Hematopoietic multipotent progenitor cell (in vitro differentiated cells): ENCODE data around the gene TAF3. TPM values are rescaled to one million over a fixed set of nuclear protein-coding genes. Genes with fewer than 3 reads are reported as not detected.
"Not testable (repeated sequence)": the region's sequence is repeated elsewhere in the genome, so short reads cannot be mapped to it uniquely, and the experiment has no call there.

Experiments
- DNase-seq, 3 donors: peaks; one replicate each; pipeline ENCODE4 v3.0.0-alpha.2; 2011 to 2015; ENCODE audit warnings: low read depth in 2 of 3, low spot score in 2 of 3
- total RNA-seq: library from RNA; depleted of rRNA; stranded (reverse); fragments of >200 nt; gene quantifications from one replicate; pipeline ENCODE4 v1.2.3, GENCODE V29; 2012

TAF3 gene
- total RNA-seq = 3.0 TPM

GRCh38 chr10:7818295-7819120 lies at the start of gene TAF3:
TAF3 (plus strand) TSS chr10:7818505; CDS start chr10:7818710, 205 bp downstream.
- peak; percentile 80 to 92 (median 88) for DNase-seq

- peak in 1 of 3 donors; percentile 31 for DNase-seq
These were observed 44.2 kb upstream of the TAF3 start for GRCh38 chr10:7773845-7774801.

- no peak for DNase-seq
These were observed 41.5 kb upstream of the TAF3 start for GRCh38 chr10:7776777-7777176.

- not testable (repeated sequence) for DNase-seq
These were observed 36.1 kb upstream of the TAF3 start for GRCh38 chr10:7782194-7782593.

GRCh38 chr10:7786430-7786829 lies 31.9 kb upstream of the TAF3 start:
- DNase-seq = no peak

GRCh38 chr10:7787150-7787856 lies 31.0 kb upstream of the TAF3 start:
- DNase-seq = no peak

GRCh38 chr10:7787857-7788638 lies 30.3 kb upstream of the TAF3 start, which contains the start of the genes ATP5F1C and KIN:
ATP5F1C (plus strand) TSS chr10:7788177; CDS start chr10:7788208, 31 bp downstream.
KIN (minus strand) TSS chr10:7787993; CDS start chr10:7787933, 60 bp downstream.
- peak; percentile 96 to 98 (median 98) for DNase-seq

- DNase-seq = no peak
These were observed 29.5 kb upstream of the TAF3 start for GRCh38 chr10:7788639-7789286.

- DNase-seq = no peak
These were observed 28.9 kb upstream of the TAF3 start for GRCh38 chr10:7789390-7789789.

GRCh38 chr10:7792541-7792940 lies 25.8 kb upstream of the TAF3 start:
- DNase-seq = no peak

GRCh38 chr10:7794251-7795026 lies 23.9 kb upstream of the TAF3 start:
- no peak for DNase-seq

GRCh38 chr10:7795605-7796004 lies 22.7 kb upstream of the TAF3 start:
- no peak for DNase-seq

GRCh38 chr10:7797582-7797981 lies 20.7 kb upstream of the TAF3 start:
- DNase-seq = no peak

- DNase-seq = no peak
These were observed 15.7 kb upstream of the TAF3 start for GRCh38 chr10:7802606-7803005.

GRCh38 chr10:7804216-7804615 lies 14.1 kb upstream of the TAF3 start:
- no peak for DNase-seq

GRCh38 chr10:7804741-7805140 lies 13.6 kb upstream of the TAF3 start:
- no peak for DNase-seq

GRCh38 chr10:7808686-7809267 lies 9.5 kb upstream of the TAF3 start:
- DNase-seq = no peak

- no peak for DNase-seq
These were observed 7.9 kb upstream of the TAF3 start for GRCh38 chr10:7810443-7810842.
